IPS-NIHi7 (cell line): Measurements from ENCODE around the gene AMN1.
"Not testable (repeated sequence)": the region's sequence is repeated elsewhere in the genome, so short reads cannot be mapped to it uniquely, and the experiment has no call there.

ENCODE experiments used
- DNase-seq: peaks from one replicate; pipeline ENCODE4 v3.0.0; 2012; ENCODE audit warnings: mixed read lengths; ENCODE audit errors: extremely low spot score

The AMN1 gene

DNA sequence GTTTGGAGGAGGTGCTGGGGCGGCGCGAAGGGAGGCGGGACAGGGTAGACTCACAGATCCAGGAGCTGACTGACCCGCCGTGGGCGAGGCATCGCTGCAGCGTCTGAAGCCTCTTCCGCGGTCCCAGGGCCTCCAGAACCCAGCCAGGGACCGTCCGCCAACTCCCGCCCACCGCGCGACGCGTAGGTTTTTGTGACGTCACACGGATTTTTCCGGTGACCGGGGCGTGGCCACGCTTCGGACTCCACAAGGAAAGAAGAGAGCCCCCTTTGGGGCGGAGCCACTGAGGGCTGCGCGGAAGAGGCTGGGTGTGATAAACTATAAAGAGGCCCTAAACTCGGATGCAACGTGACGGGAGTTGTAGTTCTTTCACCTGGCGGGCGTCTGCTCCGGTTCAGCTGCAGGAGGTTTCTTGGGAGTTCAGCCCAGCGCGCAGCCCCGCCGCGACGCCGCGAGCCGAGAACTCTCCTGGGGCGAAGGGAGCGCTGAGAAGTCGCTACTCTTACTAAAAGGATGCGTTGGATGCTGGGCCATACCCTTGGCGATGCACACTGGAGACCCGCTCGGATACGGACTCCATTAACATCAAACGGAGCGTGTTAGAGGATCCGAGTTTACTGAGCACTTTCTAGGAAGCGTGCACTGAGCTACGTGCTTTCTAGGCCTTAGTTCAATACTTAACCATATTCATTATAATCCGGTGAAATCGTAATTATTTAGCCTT is at the start of gene AMN1:
Gene AMN1, minus strand, starts transcription at position 105 of the 724 bp plus-strand sequence. Its CDS starts 13 bp downstream, at position 92.
- DNase-seq, result peak; percentile 97

- peak; percentile 20 for DNase-seq
These were observed 45.0 kb upstream of the AMN1 start for GRCh38 chr12:31773867-31774266.

DNA sequence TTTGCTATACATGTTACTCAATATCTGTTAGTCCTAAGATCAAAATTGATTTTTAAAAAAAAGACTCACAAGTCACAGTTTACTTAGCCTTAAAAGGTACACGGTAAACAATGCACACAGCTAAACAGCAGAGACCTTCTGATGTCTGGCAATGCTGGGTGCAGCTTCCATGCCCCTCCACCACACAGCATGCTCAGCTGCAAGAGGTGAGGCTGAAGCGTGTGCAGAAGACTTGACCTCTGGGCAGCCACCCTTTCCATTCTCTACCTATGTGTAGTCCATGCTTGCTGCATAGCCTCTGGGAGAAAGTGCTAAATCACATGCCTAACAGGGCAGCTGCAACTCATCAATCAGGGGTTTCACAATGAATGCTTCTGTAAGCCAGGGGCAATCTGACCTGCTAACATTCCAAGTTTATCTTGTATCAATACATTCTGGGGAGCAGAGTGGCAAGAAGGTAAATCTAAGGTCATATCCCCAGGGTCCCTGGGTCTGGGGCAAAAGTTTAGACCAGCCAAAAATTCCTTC is 44.5 kb upstream of the AMN1 start:
- peak; percentile 26 for DNase-seq

DNA sequence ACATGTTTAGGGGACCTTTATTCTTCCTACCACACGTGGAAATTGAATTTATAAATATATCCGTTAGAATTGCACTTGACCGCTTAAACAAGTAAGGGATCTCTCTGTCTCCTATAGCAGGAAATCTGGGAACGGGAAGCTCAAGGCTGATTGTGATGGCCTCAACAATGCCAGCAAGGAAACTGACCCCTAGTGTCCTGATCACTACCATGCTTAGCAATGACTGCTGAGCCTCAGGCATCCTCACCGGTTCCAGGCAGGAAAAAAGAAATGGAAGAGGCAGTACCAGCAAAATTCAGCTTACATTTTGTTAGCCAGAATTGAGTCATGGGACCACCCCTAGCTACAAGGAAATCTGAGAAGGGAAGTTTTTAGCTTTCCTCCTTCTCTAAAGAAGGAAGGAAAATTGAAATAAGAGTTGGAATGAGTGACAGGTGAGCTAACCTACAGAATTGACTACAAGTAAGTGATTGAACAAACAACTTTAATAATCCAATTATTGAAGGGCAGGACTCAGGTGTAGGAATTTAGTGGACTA is 43.9 kb upstream of the AMN1 start:
- peak; percentile 65 for DNase-seq

DNA sequence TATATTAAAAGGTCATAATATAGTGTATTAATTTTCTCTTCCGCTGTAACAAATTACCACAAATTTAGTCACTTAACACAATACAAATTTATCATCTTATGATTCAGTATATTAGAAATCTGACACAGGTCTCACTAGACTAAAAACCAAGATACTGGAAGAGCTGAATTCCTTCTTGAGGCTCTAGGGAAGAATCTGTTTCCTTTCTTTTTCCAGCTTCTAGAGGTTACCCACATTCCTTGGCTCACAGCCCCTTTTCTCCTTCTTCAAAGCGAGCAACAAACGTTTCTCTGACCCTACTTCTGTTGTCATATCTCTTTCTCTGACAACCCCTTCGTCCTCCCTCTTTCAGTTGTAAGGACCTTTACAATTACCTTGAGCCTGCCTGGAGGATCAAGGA is 43.4 kb upstream of the AMN1 start:
- no peak for DNase-seq

- DNase-seq, result no peak
These were observed 39.2 kb upstream of the AMN1 start for GRCh38 chr12:31768046-31768445.

GRCh38 chr12:31765931-31766330 is 37.1 kb upstream of the AMN1 start:
- DNase-seq, result no peak

DNA sequence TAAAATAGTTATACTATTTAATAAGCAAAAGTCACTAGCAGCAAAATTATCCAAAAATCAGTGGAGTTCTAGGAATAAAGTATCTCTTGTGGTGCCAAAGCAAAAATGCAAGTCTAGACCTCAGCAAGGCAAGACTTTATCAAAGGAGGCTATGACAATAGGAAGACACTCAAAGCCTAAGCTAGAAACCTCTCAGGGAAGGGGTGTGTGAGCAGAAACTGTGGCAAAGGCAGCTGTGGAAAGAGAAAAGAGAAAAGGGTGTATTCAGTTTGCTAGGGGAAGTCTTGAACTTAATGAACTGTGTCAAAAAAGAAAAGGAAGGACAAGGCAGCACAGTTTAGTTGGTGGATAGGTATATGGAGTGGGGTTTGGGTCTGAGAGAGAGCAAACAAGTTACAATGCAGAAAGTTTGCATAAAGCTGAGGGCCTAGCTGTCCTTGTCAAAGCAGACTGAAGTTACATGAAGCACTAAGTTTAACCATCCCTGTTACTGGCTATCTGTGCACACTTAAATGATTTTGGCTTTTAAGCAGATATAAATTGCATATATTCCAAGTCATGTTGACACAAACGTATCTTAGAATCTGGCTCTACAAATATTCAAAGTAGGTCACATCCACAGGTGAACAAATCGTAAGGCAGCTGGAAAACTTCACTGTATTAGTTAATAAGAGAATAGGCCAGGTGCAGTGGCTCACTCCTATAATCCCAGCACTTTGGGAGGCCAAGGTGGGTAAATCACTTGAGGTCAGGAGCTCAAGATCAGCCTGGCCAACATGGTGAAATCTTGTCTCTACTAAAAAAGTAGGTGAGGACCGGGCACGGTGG is 31.0 kb upstream of the AMN1 start:
- DNase-seq, result no peak

- not testable (repeated sequence) for DNase-seq
These were observed 29.5 kb upstream of the AMN1 start for GRCh38 chr12:31758297-31758696.

DNA sequence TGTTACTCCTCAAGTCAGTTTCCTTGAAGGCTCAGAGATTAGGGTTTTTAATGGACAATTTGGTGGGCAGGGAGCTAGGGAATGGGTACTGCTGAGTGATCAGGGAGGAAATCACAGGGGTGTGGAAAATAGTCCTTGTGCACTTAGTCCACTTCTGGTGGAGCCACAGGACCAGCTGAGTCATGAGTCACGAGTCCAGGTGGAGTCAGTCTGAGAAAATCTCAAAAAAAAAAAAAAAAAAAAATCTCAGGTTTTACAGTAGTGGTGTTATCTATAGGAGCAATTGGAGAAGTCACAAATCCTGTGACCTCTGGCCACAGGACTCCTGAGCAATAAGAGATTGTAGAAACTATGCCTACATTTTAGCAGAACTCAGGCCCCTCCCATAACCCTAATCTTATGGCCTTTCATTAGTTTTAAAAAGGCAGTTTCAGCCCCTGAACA is 28.2 kb upstream of the AMN1 start:
- DNase-seq, result no peak

DNA sequence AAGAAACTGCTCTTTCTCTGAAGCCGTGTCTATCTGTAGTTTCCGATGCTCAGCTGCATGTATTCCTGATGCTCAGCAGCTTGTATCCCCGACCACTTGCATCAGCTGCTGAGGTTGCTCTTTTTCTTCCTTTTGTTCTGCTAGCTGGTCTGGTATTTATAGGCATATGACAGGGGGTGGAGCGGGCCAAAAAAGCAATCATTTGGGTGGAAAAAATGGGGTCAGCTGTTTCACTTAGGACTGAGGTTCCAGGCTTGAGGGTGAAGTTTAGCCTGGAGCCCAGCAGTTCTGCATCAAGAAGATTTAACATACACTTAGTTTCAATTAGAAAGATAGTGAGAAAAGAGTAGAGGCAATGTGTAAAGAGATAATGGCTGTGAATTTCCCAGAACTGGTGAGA is 23.6 kb upstream of the AMN1 start:
- no peak for DNase-seq

DNA sequence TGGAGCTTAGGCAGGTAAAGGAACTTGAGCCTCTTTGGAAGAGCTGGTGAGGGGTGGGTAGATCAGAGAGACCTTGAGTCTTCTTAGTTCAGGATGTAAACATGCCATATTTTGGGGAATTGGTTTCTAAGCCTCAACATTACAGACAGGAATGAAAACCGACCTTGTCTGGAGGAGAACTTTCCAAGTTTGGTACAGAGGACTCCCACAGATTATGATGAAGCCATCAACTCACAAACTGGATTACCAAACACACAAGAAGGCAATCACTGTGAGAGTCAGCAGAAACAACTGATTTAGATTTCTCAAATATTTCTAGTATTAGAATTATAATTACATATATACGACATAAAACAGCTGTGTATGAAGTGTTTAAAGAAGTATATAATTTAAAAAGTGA is 22.3 kb upstream of the AMN1 start:
- no peak for DNase-seq

DNA sequence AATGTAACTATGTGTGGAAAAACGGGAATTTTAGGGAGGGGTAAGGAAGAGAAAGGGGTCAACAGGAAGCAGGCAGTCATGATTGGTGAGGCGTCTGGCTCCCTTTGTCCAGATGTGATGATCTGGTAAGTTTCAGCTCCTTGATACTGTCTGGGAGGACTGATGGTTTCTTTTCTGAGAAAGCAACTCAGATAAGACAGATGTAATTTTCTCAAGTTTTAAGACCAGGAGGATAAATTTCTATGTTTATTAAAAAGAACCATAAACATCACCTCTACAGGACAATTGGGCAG is 21.9 kb upstream of the AMN1 start:
- no peak for DNase-seq

DNA sequence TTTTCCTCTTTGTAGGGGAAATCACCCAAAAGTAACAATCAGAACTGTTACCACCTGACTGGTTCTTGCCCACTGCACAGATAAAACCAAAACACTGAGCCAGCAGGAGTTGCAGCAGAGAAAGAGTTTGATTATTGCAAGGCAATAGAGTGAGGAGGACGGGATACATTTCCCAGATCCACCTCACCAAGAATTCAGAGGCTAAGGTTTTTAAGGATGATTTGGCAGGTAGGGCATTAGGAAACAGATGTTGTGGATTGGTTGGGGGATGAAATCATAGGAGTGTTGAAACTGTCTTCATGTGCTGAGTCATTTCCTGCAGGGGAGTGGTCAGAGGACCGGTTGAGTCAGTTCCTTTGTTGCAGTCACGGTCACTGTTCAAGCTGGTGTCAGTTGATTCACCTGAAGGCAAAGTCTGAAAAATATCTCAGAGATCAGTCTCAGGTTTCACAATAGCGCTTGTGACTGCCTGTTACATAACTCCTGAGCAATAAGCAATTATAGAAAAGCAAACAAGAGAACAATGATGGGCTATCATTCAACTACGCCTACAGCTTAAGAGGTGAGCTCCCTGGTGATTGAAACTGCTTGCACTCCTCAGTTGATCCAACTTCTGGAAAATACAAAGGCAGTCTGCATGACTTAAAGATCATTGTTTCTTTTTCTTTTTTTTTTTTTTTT is 20.3 kb upstream of the AMN1 start:
- DNase-seq, result peak; percentile 72

DNA sequence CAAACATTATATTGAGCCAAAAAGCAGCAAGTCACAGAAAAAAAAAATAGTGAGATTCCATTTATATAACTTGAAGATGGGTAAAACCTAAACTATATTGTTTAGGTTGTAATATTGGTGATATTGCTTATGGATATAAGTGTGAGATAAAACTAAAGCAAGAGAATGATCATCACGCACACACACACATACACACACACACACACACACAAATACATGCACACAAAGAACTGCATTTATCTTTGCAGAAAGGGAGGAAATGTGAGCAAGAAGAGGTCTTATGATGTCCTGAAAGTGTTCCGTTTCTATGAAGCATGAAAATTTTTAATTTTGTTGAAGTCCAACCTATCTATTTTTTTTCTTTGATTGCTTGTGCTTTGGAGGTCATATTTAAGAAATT is 16.4 kb upstream of the AMN1 start:
- no peak for DNase-seq

- DNase-seq, result not testable (repeated sequence)
These were observed 15.5 kb upstream of the AMN1 start for GRCh38 chr12:31744363-31744762.

DNA sequence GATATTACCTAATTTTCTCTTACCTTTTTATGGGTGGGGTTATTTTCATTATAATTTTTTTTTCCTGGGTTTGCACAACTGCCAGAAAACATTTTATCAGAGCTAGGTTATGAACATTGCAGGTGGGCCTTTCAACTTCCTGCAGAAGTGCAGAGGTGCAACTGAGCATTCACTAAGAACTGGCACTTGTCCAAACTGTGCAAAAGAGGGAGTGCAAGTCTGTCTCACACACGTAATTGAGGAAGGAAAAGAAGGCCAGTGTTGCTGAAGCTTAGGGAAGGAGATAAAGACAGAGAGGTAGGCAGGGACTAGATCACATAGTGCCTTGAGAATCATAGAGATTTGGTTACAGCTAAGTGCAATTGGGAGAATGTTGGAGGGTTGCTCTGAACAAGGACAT is 14.1 kb upstream of the AMN1 start:
- DNase-seq, result no peak

- no peak for DNase-seq
These were observed 11.8 kb upstream of the AMN1 start for GRCh38 chr12:31740628-31741027.

GRCh38 chr12:31737763-31738162 is 8.9 kb upstream of the AMN1 start:
- no peak for DNase-seq

GRCh38 chr12:31737345-31737744 is 8.5 kb upstream of the AMN1 start:
- no peak for DNase-seq

DNA sequence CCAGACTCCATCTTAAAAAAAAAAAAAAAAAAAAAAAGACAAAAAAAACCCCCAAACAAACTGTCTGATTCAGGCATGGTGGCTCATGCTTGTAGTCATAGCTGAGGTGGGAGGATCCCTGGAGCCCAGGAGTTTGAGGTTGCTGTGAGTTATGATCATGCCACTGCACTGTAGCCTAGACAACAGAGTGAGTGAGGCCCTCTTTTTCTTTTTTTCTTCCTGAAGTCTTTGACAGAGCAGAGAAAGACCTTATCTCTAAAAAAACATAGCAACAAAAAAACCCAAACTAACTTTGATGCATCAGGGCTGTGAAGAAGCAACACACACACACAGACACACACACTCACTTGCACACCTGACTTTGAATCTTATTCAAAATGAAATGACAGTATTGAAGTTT is 7.7 kb upstream of the AMN1 start:
- no peak for DNase-seq
